GM19438 (cell line): ENCODE data around the gene VWF.

Source experiments
- ATAC-seq: cut with Tn5 transposase; IDR thresholded peaks from one replicate; pipeline ENCODE4 v1.9.1; 2021; ENCODE audit warnings: low read depth; ENCODE audit not compliant: unreplicated experiment

The VWF gene

DNA sequence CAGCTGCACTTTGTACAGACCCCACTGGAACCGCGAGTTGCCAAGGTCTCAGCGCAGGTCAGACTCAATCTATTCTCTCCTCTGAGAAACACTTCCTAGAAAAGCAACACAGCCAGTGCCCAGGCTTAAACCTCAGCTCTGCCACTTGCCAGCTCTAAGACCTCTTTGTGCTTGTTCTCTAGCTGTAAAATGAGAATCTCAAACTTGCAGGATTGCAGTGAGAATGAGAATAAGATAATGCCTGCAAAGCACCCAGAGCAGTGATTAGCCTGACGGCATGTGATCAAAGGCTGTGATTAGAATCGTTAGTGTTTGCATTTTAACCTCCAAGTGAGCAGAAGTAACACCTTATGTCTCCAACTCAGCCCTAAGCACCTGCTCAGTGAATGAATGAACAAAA, 200.7 kb downstream of the VWF start:
- no peak for ATAC-seq

DNA sequence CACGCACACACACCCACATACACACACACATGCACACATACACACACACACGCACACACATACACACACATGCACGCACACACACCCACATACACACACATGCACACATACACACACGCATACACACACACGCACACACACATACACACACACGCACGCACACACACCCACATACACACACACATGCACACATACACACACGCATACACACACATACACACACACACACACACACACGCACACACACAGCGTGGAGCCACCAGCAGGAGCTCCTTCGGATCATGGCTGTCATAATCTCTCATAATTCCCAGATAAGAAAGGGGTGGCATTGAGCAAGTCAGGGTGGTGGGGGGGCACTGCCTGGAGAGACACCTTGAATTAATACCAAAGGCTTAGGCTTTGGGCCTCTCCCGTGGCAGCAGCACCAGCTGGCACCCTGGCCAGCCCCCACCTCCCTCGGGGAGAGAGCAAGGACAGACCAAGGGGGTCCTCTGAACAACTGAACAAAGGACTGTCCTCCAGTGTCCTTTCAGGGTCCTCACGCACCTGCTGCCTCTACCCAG, 201.3 kb downstream of the VWF start:
- ATAC-seq = no peak

DNA sequence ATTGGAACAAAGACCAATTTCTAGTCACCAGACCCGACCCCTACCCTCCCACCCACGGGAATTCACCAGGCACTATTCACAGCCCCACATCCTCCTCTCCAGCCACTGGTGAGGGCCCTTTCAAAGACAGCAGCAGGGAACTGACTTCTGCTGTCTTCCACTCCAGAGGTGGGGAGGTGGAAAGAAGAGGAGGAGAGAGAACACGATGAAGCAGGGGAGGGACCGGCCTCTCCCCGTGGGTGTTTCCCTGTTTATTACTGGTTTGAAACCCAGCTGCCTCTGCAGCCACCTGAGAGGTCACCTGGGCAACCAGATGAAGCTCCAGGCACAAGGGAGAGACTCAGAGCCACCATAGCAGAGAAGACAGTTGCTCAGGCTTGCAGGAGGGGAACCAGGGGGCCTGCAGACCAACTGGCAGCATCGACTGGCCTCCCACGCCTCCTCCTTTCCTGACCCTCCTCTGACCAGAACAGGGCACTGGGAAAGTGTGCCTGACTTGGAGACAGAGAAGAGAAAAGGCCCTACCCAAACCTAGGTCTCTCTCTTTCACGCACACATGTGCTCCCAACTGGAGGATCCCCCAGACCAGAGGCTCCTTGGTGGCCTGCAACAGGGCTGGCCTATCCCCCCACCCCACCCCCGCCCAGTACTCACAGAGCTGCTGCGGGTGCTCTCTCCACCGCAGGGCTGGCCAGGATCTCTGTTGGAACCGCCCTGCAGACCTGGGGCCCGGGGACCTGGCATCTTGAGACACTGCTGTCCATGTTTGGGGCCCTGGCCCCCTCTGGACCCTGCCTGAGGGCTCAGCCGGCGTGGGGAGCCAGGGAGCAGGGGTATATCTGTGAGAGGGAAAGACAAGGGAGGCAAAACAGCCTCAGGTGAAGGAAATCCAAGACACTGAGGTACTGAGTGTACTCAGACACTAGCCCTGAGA, 202.2 kb downstream of the VWF start:
- ATAC-seq = no peak

DNA sequence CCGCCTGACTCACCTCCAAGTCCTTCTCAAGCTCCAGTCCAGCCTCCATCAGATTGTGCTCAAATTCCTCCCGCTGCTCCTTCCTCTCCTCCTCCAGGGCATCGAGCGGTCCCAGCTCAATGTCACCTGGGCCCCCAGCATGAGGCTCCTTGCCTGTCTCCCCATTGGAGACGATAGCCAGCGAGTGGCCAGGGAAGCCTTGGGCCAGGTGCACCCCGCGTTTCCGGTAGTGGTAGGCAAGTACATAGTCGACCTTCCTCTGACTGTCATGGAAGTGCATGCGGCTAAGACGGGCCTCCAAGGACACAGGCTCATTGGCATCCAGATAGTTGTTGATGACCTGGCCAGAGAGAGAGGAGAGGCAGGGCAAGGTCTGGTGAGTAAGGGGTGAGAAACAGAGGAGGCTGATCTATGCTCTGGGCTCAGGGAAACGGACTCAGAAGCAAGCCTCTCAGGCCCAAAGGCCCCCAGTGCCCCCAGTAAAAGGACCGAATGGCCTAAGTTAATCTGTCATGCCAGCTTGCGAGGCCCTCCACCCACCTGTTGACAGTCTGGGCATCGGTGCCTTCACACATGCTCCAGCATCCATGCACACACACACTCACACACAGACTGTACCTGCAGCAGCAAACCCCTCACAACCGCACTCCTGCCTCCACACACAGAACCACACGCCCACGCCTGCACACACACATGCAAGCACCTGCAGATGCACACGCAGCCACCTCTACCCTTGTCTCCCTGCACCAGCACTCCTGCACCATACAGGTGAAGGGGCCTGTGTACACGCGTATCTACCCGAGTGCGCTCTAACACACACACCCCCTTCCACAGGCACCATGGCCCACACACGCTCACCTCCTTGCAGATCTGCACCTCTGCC, 203.2 kb downstream of the VWF start:
- no peak for ATAC-seq

DNA sequence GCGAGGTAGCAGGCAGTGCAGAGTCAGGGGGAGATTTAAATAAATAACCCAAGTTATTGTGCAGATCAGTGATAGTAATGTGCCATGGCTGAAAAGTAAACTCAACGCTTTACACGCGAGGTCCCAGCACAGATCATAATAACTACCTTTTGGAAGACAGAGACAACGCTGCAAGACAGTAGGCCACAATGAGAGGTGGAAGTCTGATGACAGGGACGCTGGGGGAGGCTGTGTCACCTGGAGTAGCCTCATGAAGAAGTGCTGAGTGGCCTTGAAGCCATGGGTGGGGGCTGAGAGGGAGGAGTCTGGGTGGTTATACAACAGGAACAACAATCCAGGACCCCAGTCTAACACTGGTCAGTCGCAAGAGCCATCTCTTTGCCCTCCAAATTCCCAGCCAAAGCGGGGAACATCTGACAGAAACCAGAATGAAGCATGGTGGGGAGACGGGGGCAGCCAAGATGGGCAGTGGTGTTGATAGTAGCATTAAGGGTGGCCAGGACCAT, 207.6 kb downstream of the VWF start:
- no peak for ATAC-seq

DNA sequence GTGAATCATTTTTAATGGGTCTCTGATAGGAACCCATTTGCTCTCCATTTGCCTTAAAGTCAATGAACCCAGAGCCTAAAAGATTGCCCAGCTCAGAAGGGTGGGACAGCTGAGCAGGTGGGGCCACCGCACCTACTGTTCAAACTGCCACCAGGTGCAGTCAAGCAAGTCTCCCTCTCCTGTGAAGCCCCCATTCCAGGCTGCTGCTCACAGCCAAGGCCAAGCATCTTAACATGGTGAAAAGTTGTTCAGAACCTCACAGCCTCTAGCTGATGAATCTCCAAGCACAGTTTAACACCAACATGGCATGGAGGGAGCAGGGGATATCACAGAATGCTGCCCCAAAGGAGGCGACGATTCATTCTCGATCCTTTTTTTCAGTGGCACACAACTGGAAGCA, 209.0 kb downstream of the VWF start:
- no peak for ATAC-seq

DNA sequence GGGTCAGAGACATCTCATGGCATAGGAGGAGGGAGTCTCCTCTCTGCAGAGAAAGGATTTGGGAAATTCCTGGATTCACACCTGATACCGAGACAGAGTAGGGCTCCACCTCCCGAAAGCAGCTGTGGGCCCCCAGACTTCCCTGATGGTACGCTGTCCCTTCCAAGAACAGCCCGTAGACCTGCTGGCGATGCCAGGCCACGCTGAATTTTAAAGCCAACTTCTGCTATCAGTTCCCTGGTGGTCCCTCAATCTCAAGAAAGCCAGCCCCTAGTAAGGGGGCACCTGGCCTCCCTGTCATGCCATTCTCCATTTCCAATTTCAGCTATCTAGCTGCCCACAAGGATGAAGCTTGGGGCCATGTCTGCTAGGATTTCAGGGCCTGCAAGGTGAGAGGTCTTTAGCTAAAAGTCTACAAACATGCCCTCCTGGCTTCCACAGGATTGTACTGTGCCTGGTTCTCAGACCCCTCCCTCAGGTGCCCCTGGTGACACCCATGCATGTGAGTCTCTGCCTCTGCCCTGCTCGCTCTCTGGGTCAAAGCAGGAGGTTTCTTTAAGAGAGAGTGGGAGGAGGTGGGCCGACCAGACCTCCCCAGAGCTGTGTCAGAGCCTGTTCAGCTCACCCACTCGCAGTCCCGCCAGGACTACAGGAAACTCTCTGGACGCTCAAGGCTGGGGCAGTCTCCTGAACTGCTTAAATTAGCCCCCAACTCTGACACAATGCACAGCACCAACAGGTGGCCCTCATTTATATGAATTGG, 209.9 kb downstream of the VWF start:
- no peak for ATAC-seq

DNA sequence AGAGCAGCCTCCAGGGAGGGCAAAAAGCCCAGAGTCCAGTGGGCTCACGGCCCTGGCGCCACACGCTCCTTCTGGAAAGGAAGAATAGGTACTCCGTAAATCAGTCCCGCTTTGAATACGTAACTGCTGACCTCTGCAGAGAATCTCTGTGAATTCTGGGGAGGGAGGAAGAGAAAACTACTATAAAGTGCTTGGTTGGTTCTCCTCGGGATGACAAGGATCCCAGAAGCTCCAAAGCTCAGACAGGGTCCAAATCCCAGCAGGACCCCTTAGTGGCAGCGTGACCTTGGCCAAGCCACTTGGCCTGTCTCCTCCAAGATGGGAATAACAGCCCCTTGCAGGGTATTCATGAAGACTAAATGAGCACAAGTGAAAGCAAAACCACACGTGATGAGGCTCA, 211.1 kb downstream of the VWF start:
- ATAC-seq = no peak

DNA sequence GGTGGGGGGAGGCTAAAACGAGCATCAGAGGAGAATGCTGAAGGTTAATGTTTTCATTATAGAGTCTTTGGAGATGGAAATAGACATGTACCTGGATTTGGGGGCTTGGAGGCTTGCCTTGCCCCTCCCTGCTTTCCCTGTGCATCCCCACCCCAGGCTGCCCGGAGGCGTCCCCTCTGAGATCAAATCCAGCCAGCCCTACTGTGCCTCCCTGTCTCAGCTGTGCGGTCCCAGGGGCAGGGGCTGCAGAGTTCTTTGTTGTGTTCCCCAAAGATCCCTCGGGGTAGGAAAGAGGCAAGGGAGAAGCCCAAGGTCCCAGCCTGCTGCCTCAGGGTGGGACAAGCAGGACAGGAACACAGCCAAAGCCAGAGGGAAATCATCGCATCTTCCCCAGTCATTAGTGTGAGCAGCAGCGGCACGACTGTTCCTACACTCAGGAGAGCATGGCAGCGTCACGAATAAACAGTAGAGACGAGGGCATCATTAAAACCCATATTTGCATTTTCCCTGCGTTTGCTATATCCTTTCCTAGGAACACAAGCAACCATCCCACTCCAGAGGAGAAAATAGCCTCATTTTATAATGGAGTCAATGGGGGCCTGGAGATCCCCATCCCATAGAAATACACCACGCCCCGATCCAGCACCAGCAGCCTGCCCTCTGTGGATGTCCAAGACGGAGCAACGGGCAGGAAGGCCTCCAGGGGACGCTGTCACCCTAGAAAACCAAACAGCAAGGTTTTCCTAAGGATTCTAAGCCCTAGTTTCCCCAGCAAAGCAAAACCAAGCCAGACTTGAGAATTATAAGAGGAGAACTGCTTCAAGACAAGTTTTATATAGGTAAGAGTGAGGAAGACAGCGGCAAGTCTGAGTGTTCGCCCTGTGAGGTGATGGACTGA, 211.8 kb downstream of the VWF start:
- no peak for ATAC-seq

DNA sequence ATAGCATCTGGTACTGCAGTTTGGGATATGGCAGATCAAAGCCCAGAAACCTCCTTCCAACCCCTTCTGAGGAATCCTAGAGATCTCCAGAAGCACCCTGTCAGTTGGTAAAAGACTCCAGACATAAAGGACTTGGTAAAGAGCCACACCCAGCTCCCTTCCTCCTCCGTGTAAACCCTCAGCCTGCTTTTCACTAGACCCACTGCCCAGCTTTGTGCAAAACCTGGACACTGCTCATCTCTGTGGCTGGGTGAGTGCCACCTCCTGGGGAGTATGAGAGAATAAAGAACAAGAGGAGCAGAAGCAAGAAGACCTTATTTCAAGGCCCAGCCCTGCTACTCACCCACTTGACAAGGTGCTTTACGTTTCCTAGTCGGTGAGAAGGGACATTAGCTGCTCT, 212.5 kb downstream of the VWF start:
- ATAC-seq = no peak

DNA sequence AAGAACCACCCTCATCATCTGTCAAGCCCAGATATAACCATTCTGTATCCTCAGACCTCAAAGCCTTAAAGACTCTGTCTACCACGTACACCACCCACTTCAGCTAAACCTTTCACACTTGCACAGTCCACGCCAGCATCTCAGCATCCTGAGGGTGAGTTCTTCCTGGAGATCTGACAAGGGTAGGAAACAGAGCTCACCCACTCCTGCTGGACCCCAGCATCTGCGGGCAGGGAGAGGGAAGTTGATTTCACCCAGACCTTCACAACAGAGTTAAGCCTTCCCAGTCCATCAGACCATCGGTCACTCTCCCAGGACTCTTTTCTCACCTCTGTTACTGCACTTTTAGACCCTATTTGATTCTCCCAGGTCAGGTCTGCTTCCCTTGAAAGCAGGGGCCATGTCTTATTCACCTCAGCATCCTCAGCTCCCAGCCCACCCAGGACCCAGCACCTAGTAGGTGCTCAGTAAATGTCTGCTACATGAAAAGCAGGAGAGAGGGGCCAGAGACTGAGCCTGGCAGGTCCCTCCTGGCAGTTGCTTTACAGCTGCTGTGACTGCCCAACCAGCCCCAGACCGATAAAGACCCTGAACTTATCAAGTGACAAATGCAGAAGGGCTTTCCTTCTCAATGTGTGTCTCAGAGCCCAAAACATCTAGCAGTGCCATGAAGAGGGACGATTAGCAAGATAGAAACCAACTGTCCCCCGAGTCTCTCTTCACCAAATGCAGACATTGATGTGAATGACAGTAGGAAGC, 213.5 kb downstream of the VWF start:
- no peak for ATAC-seq

DNA sequence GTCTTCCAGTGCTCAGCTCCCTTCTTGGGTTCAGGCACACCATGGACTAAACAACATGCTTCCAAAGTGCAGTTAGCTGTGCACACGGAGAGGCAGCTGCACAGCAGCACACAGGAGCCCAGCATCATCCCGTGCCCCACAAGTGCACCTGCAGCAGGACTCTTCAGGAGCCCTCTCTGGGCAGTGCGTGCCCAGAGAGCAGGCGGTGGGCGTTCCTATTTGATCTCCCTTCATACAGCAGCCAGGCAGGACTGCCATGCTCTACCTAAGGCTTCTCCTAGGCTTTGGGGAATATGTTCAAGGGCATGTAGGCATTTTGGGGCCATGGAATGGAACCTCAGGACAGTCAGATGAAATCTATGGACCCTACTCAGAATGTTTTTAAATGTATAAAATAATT, 214.9 kb downstream of the VWF start:
- no peak for ATAC-seq

DNA sequence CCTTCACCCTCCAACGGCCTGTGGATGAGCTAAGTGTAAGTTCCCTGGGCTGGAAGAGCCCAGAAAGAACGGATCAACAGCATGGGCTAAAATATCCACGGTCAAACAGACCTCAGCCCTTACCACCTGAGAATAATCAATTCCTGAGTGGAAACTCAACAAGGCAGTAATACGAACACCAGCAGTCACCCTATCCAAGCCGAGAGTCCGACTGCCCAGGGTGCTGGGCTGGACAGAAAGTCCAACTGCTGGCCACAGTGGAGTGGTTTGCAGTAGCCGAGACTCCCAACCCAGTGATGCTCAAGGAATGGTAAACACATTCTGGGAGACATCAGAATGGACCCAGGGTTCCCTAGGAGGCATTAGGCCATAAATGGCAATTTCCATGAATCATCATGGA, 216.2 kb downstream of the VWF start:
- ATAC-seq = no peak

DNA sequence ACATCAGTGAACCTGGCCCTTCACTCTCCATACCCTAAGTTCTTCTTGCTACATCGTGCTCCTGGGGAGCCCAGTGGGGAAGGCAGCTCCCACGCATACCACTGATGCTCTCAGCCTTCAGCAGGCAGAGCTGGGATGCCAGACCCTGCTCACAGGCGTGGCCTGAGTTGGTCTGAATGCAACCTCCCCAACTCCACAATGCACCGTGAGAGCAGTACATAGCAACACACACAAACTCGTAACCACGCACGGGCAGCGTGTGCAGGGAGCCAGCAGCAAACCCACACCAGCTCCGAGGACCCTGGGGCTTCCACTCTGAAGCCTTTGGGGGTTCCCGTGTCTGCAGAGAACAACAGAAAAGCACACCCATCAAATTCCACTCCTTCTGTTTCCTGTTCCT, 216.7 kb downstream of the VWF start:
- no peak for ATAC-seq

DNA sequence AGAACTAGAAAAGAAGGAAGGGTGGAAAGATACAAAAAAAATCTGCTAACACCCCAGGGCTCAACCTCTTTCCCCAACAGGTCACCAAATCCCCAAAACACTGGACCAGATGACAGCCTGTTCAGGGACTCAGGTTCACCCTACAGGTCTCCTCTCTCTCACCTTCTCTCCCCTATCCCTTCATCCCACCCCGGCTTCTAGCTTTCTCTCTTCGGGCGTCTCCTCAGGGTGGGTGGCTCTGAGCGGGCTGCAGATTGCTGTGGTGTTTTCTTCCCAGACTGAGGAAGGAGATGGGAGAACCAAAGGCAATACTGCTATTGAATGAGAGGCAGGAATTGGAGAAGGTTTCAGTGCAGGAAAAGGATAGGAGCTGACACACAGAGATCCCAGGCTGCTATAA, 218.7 kb downstream of the VWF start:
- ATAC-seq = no peak

DNA sequence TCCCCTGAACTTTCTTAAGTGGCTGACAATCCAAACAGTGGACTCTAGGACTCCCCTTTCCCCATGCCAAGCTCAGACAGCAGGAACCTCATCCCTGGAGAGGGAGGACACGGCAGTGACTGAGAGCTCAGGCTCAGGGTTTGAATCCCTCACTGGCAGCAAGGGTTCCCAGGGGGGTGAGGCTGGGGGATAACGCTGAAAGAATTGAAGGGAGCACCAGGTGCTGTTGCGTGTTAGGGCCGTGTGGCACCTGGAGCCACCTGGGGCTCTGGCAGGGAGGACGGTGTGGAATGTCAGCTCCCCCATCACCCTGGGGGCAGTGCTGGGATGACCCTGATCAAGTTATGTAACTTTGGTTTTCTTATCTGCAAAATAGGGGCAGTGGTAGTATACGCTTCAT, 219.5 kb downstream of the VWF start:
- ATAC-seq = no peak

DNA sequence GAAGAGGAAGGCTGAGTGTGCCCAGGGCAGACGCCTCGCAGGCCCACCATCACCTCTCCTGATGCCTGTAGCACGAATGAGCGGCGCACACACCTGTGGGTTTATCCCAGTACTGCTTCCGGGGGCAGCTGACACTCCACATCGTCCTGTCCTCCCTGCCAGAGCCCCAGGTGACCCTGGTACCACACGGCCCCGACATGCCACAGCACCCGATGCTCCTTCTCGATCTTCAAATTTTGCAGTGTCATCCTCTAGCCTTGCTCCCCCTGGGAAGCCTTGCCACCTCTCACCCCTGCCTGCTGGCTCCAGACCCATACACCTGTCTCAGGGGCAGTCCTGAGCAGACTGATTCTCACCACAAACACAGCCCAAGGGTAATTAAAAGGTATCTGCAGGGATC, 220.0 kb downstream of the VWF start:
- ATAC-seq = no peak

DNA sequence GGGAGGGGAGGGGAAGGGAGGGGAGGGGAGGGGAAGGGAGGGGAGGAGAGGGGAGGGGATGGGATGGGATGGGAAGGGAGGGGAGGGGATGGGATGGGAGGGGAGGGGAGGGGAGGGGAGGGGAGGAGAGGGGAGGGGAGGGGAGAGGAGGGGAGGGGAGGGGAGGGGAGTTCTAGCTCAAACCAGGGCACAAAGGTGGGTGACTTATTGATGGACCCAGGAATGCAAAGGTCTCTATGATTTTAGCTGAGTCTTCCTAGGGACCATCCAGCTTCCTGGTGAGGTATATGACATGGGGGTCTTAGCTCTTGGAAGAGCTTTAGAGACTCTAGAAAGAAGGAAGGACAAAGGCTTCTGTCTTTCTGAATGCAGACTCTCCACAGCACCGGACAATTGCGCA, 221.7 kb downstream of the VWF start:
- no peak for ATAC-seq

DNA sequence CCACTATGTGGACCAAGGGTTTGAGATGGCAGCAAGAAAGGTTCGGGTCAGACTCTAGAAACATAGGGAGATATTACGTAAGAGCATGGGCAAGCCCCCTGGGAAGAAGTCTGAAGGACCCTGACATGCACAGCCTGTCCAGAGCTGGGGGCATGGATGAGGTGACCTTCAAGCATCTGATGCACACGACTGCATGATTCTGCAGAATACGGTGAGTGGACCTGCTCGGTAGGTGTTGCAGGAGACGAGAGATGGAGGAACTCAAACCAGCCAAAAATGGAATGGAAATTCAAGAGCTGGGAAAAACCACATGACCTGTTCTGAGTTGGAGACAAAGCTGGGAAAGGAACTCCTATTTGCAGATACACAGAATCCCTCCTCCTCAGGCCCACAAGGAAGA, 223.1 kb downstream of the VWF start:
- no peak for ATAC-seq
